C4-2B (cell line): ENCODE results near the gene DLG4.
"Not testable (repeated sequence)": the region's sequence is repeated elsewhere in the genome, so short reads cannot be mapped to it uniquely, and the experiment has no call there.

Source experiments
- ZFX ChIP-seq: fragments of 450-650 bp; IDR thresholded peaks from 2 replicates; pipeline ENCODE4 v1.6.1; 2017
- TF ChIP-seq, protein P1 (sequence below): fragments of 450-650 bp; conservative IDR thresholded peaks from 2 replicates; pipeline ENCODE4 v1.5.1; 2017; ENCODE audit warnings: mild to moderate bottlenecking

DNA sequence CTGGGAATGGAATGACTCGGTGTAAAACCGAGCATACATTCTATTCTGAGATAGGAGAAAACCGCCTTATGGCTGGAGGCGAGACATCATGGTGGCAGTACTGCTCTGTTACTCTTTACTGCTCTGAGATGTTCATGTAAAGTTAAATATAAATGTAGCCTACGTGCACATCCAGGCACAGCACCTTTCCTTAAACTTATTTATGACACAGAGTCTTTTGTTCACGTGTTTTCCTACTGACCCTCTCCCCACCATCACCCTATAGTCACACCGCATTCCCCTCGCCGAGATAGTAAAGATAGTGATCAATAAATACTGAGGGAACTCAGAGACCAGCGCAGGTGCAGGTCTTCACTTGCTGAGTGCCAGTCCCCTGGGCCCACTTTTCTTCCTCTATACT lies 60.1 kb downstream of the DLG4 start:
- TF ChIP-seq, protein P1, sequence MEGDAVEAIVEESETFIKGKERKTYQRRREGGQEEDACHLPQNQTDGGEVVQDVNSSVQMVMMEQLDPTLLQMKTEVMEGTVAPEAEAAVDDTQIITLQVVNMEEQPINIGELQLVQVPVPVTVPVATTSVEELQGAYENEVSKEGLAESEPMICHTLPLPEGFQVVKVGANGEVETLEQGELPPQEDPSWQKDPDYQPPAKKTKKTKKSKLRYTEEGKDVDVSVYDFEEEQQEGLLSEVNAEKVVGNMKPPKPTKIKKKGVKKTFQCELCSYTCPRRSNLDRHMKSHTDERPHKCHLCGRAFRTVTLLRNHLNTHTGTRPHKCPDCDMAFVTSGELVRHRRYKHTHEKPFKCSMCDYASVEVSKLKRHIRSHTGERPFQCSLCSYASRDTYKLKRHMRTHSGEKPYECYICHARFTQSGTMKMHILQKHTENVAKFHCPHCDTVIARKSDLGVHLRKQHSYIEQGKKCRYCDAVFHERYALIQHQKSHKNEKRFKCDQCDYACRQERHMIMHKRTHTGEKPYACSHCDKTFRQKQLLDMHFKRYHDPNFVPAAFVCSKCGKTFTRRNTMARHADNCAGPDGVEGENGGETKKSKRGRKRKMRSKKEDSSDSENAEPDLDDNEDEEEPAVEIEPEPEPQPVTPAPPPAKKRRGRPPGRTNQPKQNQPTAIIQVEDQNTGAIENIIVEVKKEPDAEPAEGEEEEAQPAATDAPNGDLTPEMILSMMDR, result not testable (repeated sequence)
- not testable (repeated sequence) for TF ChIP-seq ZFX
